Liver (tissue), 3 donors: ENCODE results near the gene MICAL1.

ENCODE experiments used
- FOXA1 ChIP-seq: IDR thresholded peaks from 2 replicates; pipeline ENCODE4 v1.6.1; 2016; ENCODE audit warnings: antibody characterized with exemption
- RAD21 ChIP-seq, 2 donors: IDR thresholded peaks; 2 replicates each; pipeline ENCODE4 v1.6.1; 2016; ENCODE audit warnings: antibody characterized with exemption in 2 of 2, mild to moderate bottlenecking in 2 of 2
- SP1 ChIP-seq: IDR thresholded peaks from 2 replicates; pipeline ENCODE4 v1.6.1; 2018; ENCODE audit warnings: antibody characterized with exemption, mild to moderate bottlenecking
- TAF1 ChIP-seq: conservative IDR thresholded peaks from 2 replicates; pipeline ENCODE4 v1.6.1; 2016; ENCODE audit warnings: antibody characterized with exemption, mild to moderate bottlenecking
- YY1 ChIP-seq: IDR thresholded peaks from 2 replicates; pipeline ENCODE4 v1.6.1; 2016; ENCODE audit warnings: antibody characterized with exemption, mild to moderate bottlenecking
- TF ChIP-seq, protein P1 (sequence below): fragments of 150-350 bp; IDR thresholded peaks from 2 replicates; pipeline ENCODE4 v1.5.1; 2017; ENCODE audit warnings: improper control_type of control experiment, low read depth, low read length; ENCODE audit not compliant: missing input control
- TF ChIP-seq, protein P2 (sequence below): IDR thresholded peaks from 2 replicates; pipeline ENCODE4 v1.6.1; 2016; ENCODE audit warnings: antibody characterized with exemption
- donor health status: healthy.
- donor health status: healthy.

DNA sequence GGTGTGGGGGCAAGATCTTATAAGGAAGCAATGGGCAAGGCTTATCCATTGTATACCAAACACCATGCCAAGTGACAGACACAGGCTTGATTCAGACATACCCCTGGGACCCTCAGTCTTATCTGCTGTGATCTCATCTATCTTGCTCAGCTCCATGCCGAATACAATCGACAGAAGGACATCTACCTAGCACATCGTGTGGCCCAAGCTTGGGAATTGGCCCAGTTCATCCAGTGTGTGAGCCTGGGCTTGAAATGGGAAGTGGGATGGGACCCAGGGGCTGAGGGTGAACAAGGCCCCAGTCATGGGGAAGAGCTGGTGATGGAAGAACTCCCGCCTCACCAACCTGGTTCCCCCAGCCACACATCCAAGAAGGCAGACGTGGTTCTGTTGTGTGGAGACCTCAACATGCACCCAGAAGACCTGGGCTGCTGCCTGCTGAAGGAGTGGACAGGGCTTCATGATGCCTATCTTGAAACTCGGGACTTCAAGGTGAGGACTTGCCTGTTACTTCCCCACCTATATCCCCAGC, 13.1 kb downstream of the MICAL1 start:
- TF ChIP-seq, protein P1, sequence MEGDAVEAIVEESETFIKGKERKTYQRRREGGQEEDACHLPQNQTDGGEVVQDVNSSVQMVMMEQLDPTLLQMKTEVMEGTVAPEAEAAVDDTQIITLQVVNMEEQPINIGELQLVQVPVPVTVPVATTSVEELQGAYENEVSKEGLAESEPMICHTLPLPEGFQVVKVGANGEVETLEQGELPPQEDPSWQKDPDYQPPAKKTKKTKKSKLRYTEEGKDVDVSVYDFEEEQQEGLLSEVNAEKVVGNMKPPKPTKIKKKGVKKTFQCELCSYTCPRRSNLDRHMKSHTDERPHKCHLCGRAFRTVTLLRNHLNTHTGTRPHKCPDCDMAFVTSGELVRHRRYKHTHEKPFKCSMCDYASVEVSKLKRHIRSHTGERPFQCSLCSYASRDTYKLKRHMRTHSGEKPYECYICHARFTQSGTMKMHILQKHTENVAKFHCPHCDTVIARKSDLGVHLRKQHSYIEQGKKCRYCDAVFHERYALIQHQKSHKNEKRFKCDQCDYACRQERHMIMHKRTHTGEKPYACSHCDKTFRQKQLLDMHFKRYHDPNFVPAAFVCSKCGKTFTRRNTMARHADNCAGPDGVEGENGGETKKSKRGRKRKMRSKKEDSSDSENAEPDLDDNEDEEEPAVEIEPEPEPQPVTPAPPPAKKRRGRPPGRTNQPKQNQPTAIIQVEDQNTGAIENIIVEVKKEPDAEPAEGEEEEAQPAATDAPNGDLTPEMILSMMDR = no peak
- TF ChIP-seq RAD21 (IDR thresholded peaks at IDR 0.05) (no peak), YY1 (no peak), FOXA1 (no peak), TAF1 (no peak), SP1 (no peak)
- TF ChIP-seq, protein P2, sequence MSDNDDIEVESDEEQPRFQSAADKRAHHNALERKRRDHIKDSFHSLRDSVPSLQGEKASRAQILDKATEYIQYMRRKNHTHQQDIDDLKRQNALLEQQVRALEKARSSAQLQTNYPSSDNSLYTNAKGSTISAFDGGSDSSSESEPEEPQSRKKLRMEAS = no peak
